GM18517 (cell line): ENCODE data around the gene BTBD19.

Experiments
- ATAC-seq: cut with Tn5 transposase; IDR thresholded peaks from one replicate; pipeline ENCODE4 v1.9.1; 2021; ENCODE audit warnings: mild to moderate bottlenecking, moderate library complexity; ENCODE audit not compliant: unreplicated experiment

Gene BTBD19

GRCh38 chr1:44853201-44853600 is 44.9 kb downstream of the BTBD19 start:
- ATAC-seq = no peak

DNA sequence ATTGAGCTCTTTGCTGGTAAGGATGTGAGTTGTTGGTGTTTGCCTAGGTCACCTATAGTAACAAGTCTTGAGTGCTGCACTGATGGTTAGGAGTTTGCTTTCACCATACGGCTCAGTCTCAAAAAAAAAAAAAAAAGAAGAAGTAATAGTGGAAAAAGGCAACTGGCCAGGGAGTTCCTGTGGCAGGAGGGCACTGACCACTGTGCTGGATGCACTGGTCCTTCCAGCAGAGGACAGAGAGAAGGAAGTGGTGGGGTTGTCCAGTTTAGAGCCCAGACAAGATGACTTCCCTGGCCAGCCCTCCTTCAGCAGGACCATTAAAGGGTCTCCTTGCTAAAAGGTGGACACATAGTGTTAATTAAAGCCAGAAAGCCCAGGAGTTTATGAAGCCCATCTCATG is 46.6 kb downstream of the BTBD19 start:
- no peak for ATAC-seq

DNA sequence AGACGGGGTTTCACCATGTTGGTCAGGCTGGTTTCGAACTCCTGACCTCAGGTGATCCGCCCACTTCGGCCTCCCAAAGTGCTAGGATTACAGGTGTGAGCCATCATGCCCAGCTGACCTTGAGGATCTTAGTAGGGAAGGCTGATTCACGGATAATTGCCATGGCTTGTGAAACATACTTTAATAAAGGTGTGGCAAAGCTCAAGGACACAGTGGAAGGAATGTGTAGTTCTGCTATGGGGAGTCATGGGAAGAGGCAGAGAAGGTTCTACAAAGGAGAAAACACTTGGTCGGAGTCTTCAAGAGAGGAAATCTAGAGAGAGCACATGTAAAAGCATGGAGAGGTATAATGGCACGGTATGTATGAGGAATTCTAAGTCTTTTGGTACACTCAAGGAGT is 47.4 kb downstream of the BTBD19 start:
- ATAC-seq = no peak

GRCh38 chr1:44857446-44857845 is 49.1 kb downstream of the BTBD19 start:
- ATAC-seq = no peak

GRCh38 chr1:44860331-44860730 is 52.0 kb downstream of the BTBD19 start:
- no peak for ATAC-seq

- no peak for ATAC-seq
Observed at GRCh38 chr1:44860891-44861425, 52.6 kb downstream of the BTBD19 start.

DNA sequence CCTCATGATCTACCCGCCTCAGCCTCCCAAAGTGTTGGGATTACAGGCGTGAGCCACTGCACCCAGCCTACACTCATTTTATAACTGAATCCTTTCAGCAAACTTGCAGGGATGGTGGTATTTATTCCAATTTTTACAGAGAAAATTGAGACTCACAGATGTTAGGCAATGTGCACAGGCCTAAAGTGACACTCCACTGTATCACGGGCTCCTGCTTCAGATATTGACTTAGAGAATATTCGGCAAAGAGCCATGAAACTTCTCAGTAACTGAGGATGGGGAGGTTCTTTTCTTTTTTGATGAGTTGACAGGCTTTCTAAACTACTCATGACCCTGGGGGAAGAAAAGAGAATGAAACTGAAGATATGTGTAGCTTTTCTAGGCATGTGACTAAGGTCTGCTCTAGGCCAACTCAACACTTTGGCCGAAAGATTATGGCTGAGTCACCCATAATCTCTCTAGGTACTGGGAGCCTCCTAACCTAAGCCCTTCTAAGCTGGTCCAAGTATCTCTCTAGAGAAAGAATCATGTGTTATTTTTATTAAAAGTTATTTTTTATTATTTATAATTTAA is 54.6 kb downstream of the BTBD19 start:
- ATAC-seq = no peak
